ENCODE results near the gene TEX26.

The TEX26 gene

GRCh38 chr13:31012655-31013024 is 80.2 kb downstream of the TEX26 start:
- DNase-seq (ENCODE audit: low spot score), result peak; percentile 60

GRCh38 chr13:31014456-31014855 is 82.0 kb downstream of the TEX26 start:
- no peak for DNase-seq (ENCODE audit: low spot score)

GRCh38 chr13:31015199-31015598 is 82.7 kb downstream of the TEX26 start:
- DNase-seq (ENCODE audit: low spot score), result no peak

GRCh38 chr13:31016342-31017325 is 84.2 kb downstream of the TEX26 start:
- no peak for DNase-seq (ENCODE audit: low spot score)

- no peak for DNase-seq (ENCODE audit: low spot score)
Observed at GRCh38 chr13:31018511-31018910, 86.1 kb downstream of the TEX26 start.

- DNase-seq (ENCODE audit: low spot score), result no peak
Observed at GRCh38 chr13:31020996-31021395, 88.5 kb downstream of the TEX26 start.

- no peak for DNase-seq (ENCODE audit: low spot score)
Observed at GRCh38 chr13:31022288-31022895, 89.9 kb downstream of the TEX26 start.

GRCh38 chr13:31022928-31023530 is 90.6 kb downstream of the TEX26 start:
- DNase-seq (ENCODE audit: low spot score), result no peak
